T-cell (primary cell): ENCODE results near the gene DEPP1. TPM values are rescaled to one million over a fixed set of nuclear protein-coding genes. Genes with fewer than 3 reads are reported as not detected.
A peak's percentile ranks its signal among the peaks of the same experiment; 100 is the strongest.

Source experiments
- ATAC-seq, 4 experiments: fragments of 200-7000 bp in 3 of 4; fragments of 150-1000 bp in 1 of 4; cut with Tn5 transposase; replicated peaks in 1 of 4; 1 replicate in 3 of 4; 2 replicates in 1 of 4; pipeline ENCODE4 v1.10.0; 2021; ENCODE audit warnings: moderate library complexity in 3 of 4, mild to moderate bottlenecking in 2 of 4, moderate number of reproducible peaks in 1 of 4
- CTCF ChIA-PET, 2 donors: fragments of 300-600 bp; sonication (Branson Sonifier 250); formaldehyde crosslinking; loops; one replicate each; lab custom pipeline; 2022; ENCODE audit warnings: antibody characterized with exemption in 2 of 2; lab: Charles Lee
- POLR2A ChIA-PET, 2 donors: fragments of 300-600 bp; sonication (Branson Sonifier 250); formaldehyde crosslinking; loops; one replicate each; lab custom pipeline; 2022; ENCODE audit warnings: antibody characterized with exemption in 2 of 2; lab: Charles Lee
- DNase-seq, 35 experiments: peaks; one replicate each; pipeline versions ENCODE4 v3.0.0 to v3.0.0-alpha.2; 2013 to 2023
- H3K27ac ChIP-seq: one replicate; pipeline ENCODE4 v1.5.1; 2013; ENCODE audit warnings: low read length
- H3K27me3 ChIP-seq, 2 experiments: replicated peaks in 1 of 2; 1 replicate in 1 of 2; 2 replicates in 1 of 2; pipeline versions ENCODE4 v1.6.1 to v1.7.0; 2013; ENCODE audit warnings: low read length in 1 of 2, mixed read lengths in 1 of 2; ENCODE audit not compliant: control insufficient read depth in 2 of 2, insufficient read depth in 2 of 2; ENCODE audit errors: extremely low read depth in 1 of 2
- H3K36me3 ChIP-seq, 2 donors: 1 replicate in 1 of 2; 2 replicates in 1 of 2; pipeline versions ENCODE4 v1.6.1 to v1.7.0; 2013; ENCODE audit warnings: low read length in 1 of 2; ENCODE audit not compliant: control insufficient read depth in 2 of 2, insufficient read depth in 1 of 2; ENCODE audit errors: extremely low read depth in 1 of 2
- H3K4me1 ChIP-seq, 2 experiments: 1 replicate in 1 of 2; 2 replicates in 1 of 2; pipeline versions ENCODE4 v1.6.1 to v1.7.0; 2013; ENCODE audit warnings: low read length in 2 of 2, mixed read lengths in 1 of 2; ENCODE audit not compliant: insufficient read depth in 2 of 2, control insufficient read depth in 1 of 2; ENCODE audit errors: extremely low read depth in 1 of 2
- H3K4me3 ChIP-seq, 2 donors: 1 replicate in 1 of 2; 2 replicates in 1 of 2; pipeline versions ENCODE4 v1.5.1 to v1.7.0; 2013; ENCODE audit warnings: mild to moderate bottlenecking in 2 of 2, low read length in 1 of 2, moderate library complexity in 1 of 2; ENCODE audit not compliant: control insufficient read depth in 1 of 2; ENCODE audit errors: extremely low read depth in 1 of 2
- H3K9me3 ChIP-seq: 2 replicates; pipeline ENCODE4 v1.7.0; 2013
- H3K27ac Mint-ChIP-seq, 2 donors: one replicate each; pipeline ENCODE4 v1.8.0; 2020 to 2021; ENCODE audit warnings: mild to moderate bottlenecking in 2 of 2, mixed read lengths in 2 of 2
- H3K27me3 Mint-ChIP-seq, 2 donors: one replicate each; pipeline ENCODE4 v1.8.0; 2021 to 2022; ENCODE audit warnings: mixed read lengths in 2 of 2
- H3K36me3 Mint-ChIP-seq: one replicate; pipeline ENCODE4 v1.8.0; 2021; ENCODE audit warnings: mixed read lengths
- H3K4me1 Mint-ChIP-seq, 3 donors: one replicate each; pipeline ENCODE4 v1.8.0; 2020 to 2022; ENCODE audit warnings: mixed read lengths in 3 of 3, mild to moderate bottlenecking in 1 of 3
- H3K4me3 Mint-ChIP-seq, 3 donors: one replicate each; pipeline ENCODE4 v1.8.0; 2020 to 2022; ENCODE audit warnings: mild to moderate bottlenecking in 3 of 3, mixed read lengths in 3 of 3, moderate library complexity in 3 of 3
- H3K9me3 Mint-ChIP-seq, 3 donors: one replicate each; pipeline ENCODE4 v1.8.0; 2020 to 2022; ENCODE audit warnings: mixed read lengths in 3 of 3
- WGBS: methylation state at CpG from one replicate; pipeline ENCODE4 v1.1.5; 2013; ENCODE audit warnings: missing lambda C conversion rate; ENCODE audit not compliant: insufficient coverage; 5-methylcytosine and 5-hydroxymethylcytosine counted together
- total RNA-seq, 35 experiments: library from RNA in 6 of 35; stranded (reverse) in 6 of 35; fragments of 120-200 nt in 1 of 35; gene quantifications; one replicate each; pipeline versions ENCODE4 v1.2.1 to v1.2.4 and lab custom pipeline; 2013 to 2026

Gene DEPP1
- total RNA-seq, 5 donors from 2014 or later (not counting 1 experiment from before 2014, with no cell fraction given) = 0.30 to 0.66 (median 0.35) TPM; not detected in 2

GRCh38 chr10:44958898-44959246, 19.7 kb downstream of the DEPP1 start:
- peaks cover 0 to 4% of the 10 kb centered on the region in 2 donors for H3K27me3 Mint-ChIP-seq
- H3K36me3 ChIP-seq = peaks cover 0 to 5% of the 10 kb centered on the region in 2 donors
- H3K27ac ChIP-seq = peak overlapping the region; percentile 18
- DNase-seq = no peak
- H3K4me3 ChIP-seq = peak overlapping the region; percentile 74 to 82
- H3K4me1 ChIP-seq = peaks cover 5 to 24% of the 10 kb centered on the region in 2 experiments
- no peak for ATAC-seq
- H3K27ac Mint-ChIP-seq = peak overlapping the region; percentile 36 to 80
- 0% methylated on average over 1 of the region's 6 CpGs for WGBS
- H3K4me1 Mint-ChIP-seq = peaks cover 29 to 36% (median 35%) of the 10 kb centered on the region in 3 donors
- no peaks in the 10 kb centered on the region for H3K9me3 ChIP-seq
- POLR2A ChIA-PET = interaction anchor here in 1 of 2 donors (1.2 kb wide), 1 partner anchor 43 kb away, joined by 3 read pairs; no protein-coding TSS in a partner anchor
- H3K36me3 Mint-ChIP-seq = peaks cover 17% of the 10 kb centered on the region
- H3K4me3 Mint-ChIP-seq = peak overlapping the region; percentile 82 to 85 (median 83)
- CTCF ChIA-PET = interaction anchor here (0.6 to 1.5 kb wide), 2 partner anchors 26 to 37 kb away, joined by 3 read pairs; no protein-coding TSS in a partner anchor
- peaks cover 0 to 3% (median 2%) of the 10 kb centered on the region in 3 donors for H3K9me3 Mint-ChIP-seq
- H3K27me3 ChIP-seq = peaks cover 0 to 3% of the 10 kb centered on the region in 2 experiments

GRCh38 chr10:44958196-44958897, 20.3 kb downstream of the DEPP1 start:
- H3K36me3 Mint-ChIP-seq = peaks cover 19% of the 10 kb centered on the region
- Histone ChIP-seq H3K9me3 (no peaks in the 10 kb centered on the region), H3K4me1 (peaks cover 5 to 24% of the 10 kb centered on the region in 2 experiments), H3K27me3 (peaks cover 0 to 3% of the 10 kb centered on the region in 2 experiments), H3K4me3 (peak overlapping the region; percentile 74 to 82), H3K36me3 (peaks cover 0 to 5% of the 10 kb centered on the region in 2 donors), H3K27ac (no peak overlapping the region)
- WGBS = no CpG with 5 or more reads among the region's 5 CpGs
- H3K4me1 Mint-ChIP-seq = peaks cover 29 to 36% (median 35%) of the 10 kb centered on the region in 3 donors
- H3K27me3 Mint-ChIP-seq = peaks cover 0 to 4% of the 10 kb centered on the region in 2 donors
- DNase-seq (peak in 1 of 35 experiments; percentile 12), ATAC-seq (no peak)
- peaks cover 0 to 3% (median 2%) of the 10 kb centered on the region in 3 donors for H3K9me3 Mint-ChIP-seq
- POLR2A ChIA-PET = no interaction called here
- H3K27ac Mint-ChIP-seq = peak overlapping the region; percentile 7 to 80
- peak overlapping the region; percentile 82 to 85 (median 83) for H3K4me3 Mint-ChIP-seq
- CTCF ChIA-PET = interaction anchor here (0.7 to 1.5 kb wide), 2 partner anchors 19 to 26 kb away, joined by 3 to 19 read pairs; no protein-coding TSS in a partner anchor

DNA sequence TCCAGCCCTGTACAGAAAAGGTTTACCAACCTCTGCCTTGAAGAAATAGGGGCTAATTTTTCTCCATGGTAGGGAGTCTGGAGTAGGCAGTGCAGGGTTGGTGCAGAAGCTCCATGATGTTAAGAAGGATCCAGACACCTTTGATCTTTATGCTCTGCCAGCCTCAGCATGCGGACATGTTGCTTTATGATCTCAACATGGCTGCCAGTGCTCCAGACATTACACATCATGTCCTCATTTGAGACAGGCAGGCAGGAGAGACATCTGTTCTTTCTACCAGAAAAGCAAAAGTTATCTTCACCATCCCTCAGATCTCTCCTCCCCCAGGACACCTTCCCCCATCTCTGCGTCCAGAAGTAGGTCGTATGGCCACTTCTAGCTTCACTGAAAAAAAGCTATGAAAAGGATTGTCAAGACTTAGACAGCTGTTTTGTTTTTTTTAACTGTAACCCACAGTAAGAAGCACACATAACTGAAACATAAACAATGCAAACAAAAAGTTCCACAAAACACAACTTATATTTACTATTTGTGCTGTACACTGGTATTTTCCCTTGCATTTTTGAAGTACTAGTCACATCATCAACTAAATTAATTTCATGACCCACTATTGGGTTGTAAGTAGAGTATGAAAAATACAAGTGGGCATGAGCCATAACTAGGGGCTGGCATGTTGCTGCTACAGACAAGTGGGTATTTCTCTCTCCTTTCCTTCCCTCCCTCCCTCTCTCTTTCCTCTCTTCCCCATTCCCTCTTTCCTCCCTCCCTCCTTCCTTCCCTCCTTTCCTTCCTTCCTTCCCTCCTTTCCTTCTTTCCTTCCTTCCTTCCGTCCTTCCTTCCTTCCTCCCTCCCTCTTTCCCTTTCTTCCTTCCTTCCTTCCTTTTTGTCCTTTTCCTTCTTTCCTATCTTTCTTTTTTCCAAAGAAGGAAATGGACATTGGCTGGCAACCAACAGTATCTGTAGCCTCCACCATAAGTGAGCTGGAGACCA, 21.6 kb downstream of the DEPP1 start:
- Mint-ChIP-seq H3K27ac (peak overlapping the region in 1 of 2 donors; percentile 66), H3K9me3 (peaks cover 0 to 3% (median 2%) of the 10 kb centered on the region in 3 donors), H3K4me3 (peak overlapping the region in 1 of 3 donors; percentile 3), H3K4me1 (peaks cover 29 to 36% (median 35%) of the 10 kb centered on the region in 3 donors), H3K36me3 (peaks cover 19% of the 10 kb centered on the region), H3K27me3 (no peaks in the 10 kb centered on the region)
- ChIA-PET POLR2A (no interaction called here), CTCF (interaction anchor here in 1 of 2 donors (0.6 to 0.7 kb wide), 2 partner anchors 21 to 49 kb away, joined by 4 to 19 read pairs; no protein-coding TSS in a partner anchor)
- H3K27me3 ChIP-seq = no peaks in the 10 kb centered on the region
- no peak overlapping the region for H3K4me3 ChIP-seq
- no peak overlapping the region for H3K27ac ChIP-seq
- H3K36me3 ChIP-seq = peaks cover 0 to 5% of the 10 kb centered on the region in 2 donors
- DNase-seq (peak in 1 of 35 experiments; percentile 8), ATAC-seq (no peak)
- no peaks in the 10 kb centered on the region for H3K9me3 ChIP-seq
- WGBS = 92% methylated on average over 2 of the region's 4 CpGs
- peaks cover 5 to 24% of the 10 kb centered on the region in 2 experiments for H3K4me1 ChIP-seq

DNA sequence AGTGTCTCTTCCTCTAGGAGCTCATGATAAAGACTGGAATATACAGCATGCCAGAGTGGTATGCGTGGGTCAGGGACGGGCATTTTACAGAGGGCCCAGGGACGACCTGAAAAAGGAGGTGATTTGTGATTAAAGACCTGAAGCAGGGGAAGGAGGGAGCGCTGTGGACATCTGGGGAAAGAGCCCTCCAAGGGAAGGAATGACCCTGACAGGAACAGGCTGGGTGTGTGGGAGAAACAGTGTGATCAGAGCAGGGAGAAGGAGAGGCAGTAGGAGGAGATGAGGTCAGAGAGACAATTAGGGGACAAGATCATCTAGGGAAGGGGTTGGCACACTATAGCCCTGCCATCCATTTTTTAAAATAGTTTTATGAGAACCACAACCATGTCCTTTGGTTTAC, 22.4 kb downstream of the DEPP1 start:
- H3K9me3 ChIP-seq = no peaks in the 10 kb centered on the region
- 97% methylated on average over 4 of the region's 4 CpGs for WGBS
- no peaks in the 10 kb centered on the region for H3K27me3 ChIP-seq
- ChIA-PET POLR2A (no interaction called here), CTCF (no interaction called here)
- H3K27ac ChIP-seq = no peak overlapping the region
- no peak overlapping the region for H3K27ac Mint-ChIP-seq
- peaks cover 5 to 24% of the 10 kb centered on the region in 2 experiments for H3K4me1 ChIP-seq
- no peak overlapping the region for H3K4me3 ChIP-seq
- H3K36me3 ChIP-seq = peaks cover 0 to 5% of the 10 kb centered on the region in 2 donors
- ATAC-seq (no peak), DNase-seq (no peak)
- H3K27me3 Mint-ChIP-seq = no peaks in the 10 kb centered on the region
- H3K36me3 Mint-ChIP-seq = peaks cover 20% of the 10 kb centered on the region
- H3K4me1 Mint-ChIP-seq = peaks cover 29 to 35% (median 35%) of the 10 kb centered on the region in 3 donors
- peaks cover 0 to 3% (median 2%) of the 10 kb centered on the region in 3 donors for H3K9me3 Mint-ChIP-seq
- H3K4me3 Mint-ChIP-seq = no peak overlapping the region

- H3K27me3 Mint-ChIP-seq = no peaks in the 10 kb centered on the region
- Histone ChIP-seq H3K4me3 (no peak overlapping the region), H3K36me3 (peaks cover 0 to 5% of the 10 kb centered on the region in 2 donors), H3K9me3 (no peaks in the 10 kb centered on the region), H3K4me1 (peaks cover 5 to 23% of the 10 kb centered on the region in 2 experiments), H3K27me3 (no peaks in the 10 kb centered on the region), H3K27ac (no peak overlapping the region)
- no peak overlapping the region for H3K27ac Mint-ChIP-seq
- peaks cover 0 to 3% (median 2%) of the 10 kb centered on the region in 3 donors for H3K9me3 Mint-ChIP-seq
- H3K4me1 Mint-ChIP-seq = peaks cover 27 to 31% (median 28%) of the 10 kb centered on the region in 3 donors
- ATAC-seq = no peak
- CTCF ChIA-PET = no interaction called here
- DNase-seq = no peak
- POLR2A ChIA-PET = no interaction called here
- H3K4me3 Mint-ChIP-seq = no peak overlapping the region
- 97% methylated on average over 6 of the region's 8 CpGs for WGBS
- H3K36me3 Mint-ChIP-seq = peaks cover 22% of the 10 kb centered on the region
Observed at GRCh38 chr10:44955413-44956070, 23.1 kb downstream of the DEPP1 start.
